H4 (cell line): ENCODE results near the gene DAPK1. TPM values are rescaled to one million over a fixed set of nuclear protein-coding genes. Genes with fewer than 3 reads are reported as not detected.

ENCODE experiments used
- DNase-seq: peaks from one replicate; pipeline ENCODE4 v3.0.0-alpha.2; 2015; ENCODE audit warnings: low spot score
- total RNA-seq: library from RNA; depleted of rRNA; stranded (reverse); fragments of >200 nt; shearing (Covaris generic); gene quantifications from 2 replicates; pipeline ENCODE4 v1.2.3, GENCODE V29; 2014

The DAPK1 gene
- total RNA-seq, 1 experiment from 2014 or later = 6.6 TPM

GRCh38 chr9:87708986-87709728 lies 211.5 kb downstream of the DAPK1 start:
- no peak for DNase-seq

- DNase-seq = no peak
Observed at GRCh38 chr9:87710443-87710842, 212.8 kb downstream of the DAPK1 start.

- peak; percentile 86 for DNase-seq
Observed at GRCh38 chr9:87711857-87712800, 214.5 kb downstream of the DAPK1 start.

GRCh38 chr9:87712801-87713277 lies 215.2 kb downstream of the DAPK1 start:
- no peak for DNase-seq

- DNase-seq = peak; percentile 95
Observed at GRCh38 chr9:87713278-87713987, 215.8 kb downstream of the DAPK1 start.

- no peak for DNase-seq
Observed at GRCh38 chr9:87713988-87714330, 216.3 kb downstream of the DAPK1 start.

GRCh38 chr9:87714819-87715218 lies 217.2 kb downstream of the DAPK1 start:
- DNase-seq = peak; percentile 88

- DNase-seq = no peak
Observed at GRCh38 chr9:87716141-87716540, 218.5 kb downstream of the DAPK1 start.

GRCh38 chr9:87717456-87717855 lies 219.8 kb downstream of the DAPK1 start:
- no peak for DNase-seq

GRCh38 chr9:87718231-87718630 lies 220.6 kb downstream of the DAPK1 start:
- no peak for DNase-seq

- DNase-seq = no peak
Observed at GRCh38 chr9:87718852-87719612, 221.4 kb downstream of the DAPK1 start.

- DNase-seq = no peak
Observed at GRCh38 chr9:87720173-87720572, 222.5 kb downstream of the DAPK1 start.

- no peak for DNase-seq
Observed at GRCh38 chr9:87722393-87723088, 224.9 kb downstream of the DAPK1 start.

GRCh38 chr9:87725356-87725899 lies 227.8 kb downstream of the DAPK1 start:
- DNase-seq = no peak

- DNase-seq = peak; percentile 60
Observed at GRCh38 chr9:87725900-87726709, 228.4 kb downstream of the DAPK1 start, which contains the start of gene CTSL. CTSL (plus strand) TSS chr9:87726119; CDS start chr9:87727604, 1,485 bp downstream.

GRCh38 chr9:87729246-87729645 lies 231.6 kb downstream of the DAPK1 start:
- no peak for DNase-seq

GRCh38 chr9:87731321-87731720 lies 233.7 kb downstream of the DAPK1 start:
- DNase-seq = no peak

- no peak for DNase-seq
Observed at GRCh38 chr9:87732344-87732743, 234.7 kb downstream of the DAPK1 start.

- no peak for DNase-seq
Observed at GRCh38 chr9:87732756-87733155, 235.1 kb downstream of the DAPK1 start.
